Liver (tissue), 3 donors: ENCODE results near the gene FKBP6.
"Not testable (repeated sequence)": the region's sequence is repeated elsewhere in the genome, so short reads cannot be mapped to it uniquely, and the experiment has no call there.

Experiments used
- EGR1 ChIP-seq, 2 donors: IDR thresholded peaks; 2 replicates each; pipeline ENCODE4 v1.6.1; 2016 to 2018; ENCODE audit warnings: antibody characterized with exemption in 2 of 2, low read depth in 2 of 2
- GABPA ChIP-seq, 2 donors: IDR thresholded peaks in 1 of 2; conservative IDR thresholded peaks in 1 of 2; 2 replicates each; pipeline ENCODE4 v1.6.1; 2016; ENCODE audit warnings: antibody characterized with exemption in 2 of 2, mild to moderate bottlenecking in 1 of 2, moderate library complexity in 1 of 2
- RXRA ChIP-seq, 2 donors: IDR thresholded peaks; 2 replicates each; pipeline ENCODE4 v1.6.1; 2017 to 2018; ENCODE audit warnings: antibody characterized with exemption in 2 of 2, mild to moderate bottlenecking in 1 of 2
- YY1 ChIP-seq: IDR thresholded peaks from 2 replicates; pipeline ENCODE4 v1.6.1; 2016; ENCODE audit warnings: antibody characterized with exemption, mild to moderate bottlenecking
- TF ChIP-seq, protein P1 (sequence below): fragments of 150-350 bp; IDR thresholded peaks from 2 replicates; pipeline ENCODE4 v1.5.1; 2017; ENCODE audit warnings: improper control_type of control experiment, low read depth, low read length; ENCODE audit not compliant: missing input control
- donor health status: healthy.
- donor health status: healthy.

DNA sequence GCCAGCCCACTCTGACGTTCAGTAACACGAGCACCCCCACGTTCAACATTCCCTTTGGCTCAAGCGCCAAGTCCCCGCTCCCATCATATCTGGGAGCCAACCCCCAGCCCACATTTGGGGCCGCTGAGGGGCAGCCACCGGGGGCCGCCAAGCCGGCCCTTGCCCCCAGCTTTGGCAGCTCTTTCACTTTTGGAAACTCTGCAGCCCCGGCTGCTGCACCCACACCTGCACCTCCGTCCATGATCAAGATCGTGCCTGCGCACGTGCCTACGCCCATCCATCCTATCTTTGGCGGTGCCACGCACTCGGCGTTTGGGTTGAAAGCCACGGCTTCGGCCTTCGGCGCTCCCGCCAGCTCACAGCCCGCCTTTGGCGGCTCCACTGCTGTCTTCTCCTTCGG, 30.3 kb upstream of the FKBP6 start:
- TF ChIP-seq, protein P1, sequence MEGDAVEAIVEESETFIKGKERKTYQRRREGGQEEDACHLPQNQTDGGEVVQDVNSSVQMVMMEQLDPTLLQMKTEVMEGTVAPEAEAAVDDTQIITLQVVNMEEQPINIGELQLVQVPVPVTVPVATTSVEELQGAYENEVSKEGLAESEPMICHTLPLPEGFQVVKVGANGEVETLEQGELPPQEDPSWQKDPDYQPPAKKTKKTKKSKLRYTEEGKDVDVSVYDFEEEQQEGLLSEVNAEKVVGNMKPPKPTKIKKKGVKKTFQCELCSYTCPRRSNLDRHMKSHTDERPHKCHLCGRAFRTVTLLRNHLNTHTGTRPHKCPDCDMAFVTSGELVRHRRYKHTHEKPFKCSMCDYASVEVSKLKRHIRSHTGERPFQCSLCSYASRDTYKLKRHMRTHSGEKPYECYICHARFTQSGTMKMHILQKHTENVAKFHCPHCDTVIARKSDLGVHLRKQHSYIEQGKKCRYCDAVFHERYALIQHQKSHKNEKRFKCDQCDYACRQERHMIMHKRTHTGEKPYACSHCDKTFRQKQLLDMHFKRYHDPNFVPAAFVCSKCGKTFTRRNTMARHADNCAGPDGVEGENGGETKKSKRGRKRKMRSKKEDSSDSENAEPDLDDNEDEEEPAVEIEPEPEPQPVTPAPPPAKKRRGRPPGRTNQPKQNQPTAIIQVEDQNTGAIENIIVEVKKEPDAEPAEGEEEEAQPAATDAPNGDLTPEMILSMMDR: not testable (repeated sequence)
- TF ChIP-seq GABPA (IDR thresholded peaks at IDR 0.05 in 1 of 2, conservative IDR thresholded peaks at IDR 0.05 in 1 of 2); RXRA (IDR thresholded peaks at IDR 0.05); YY1; EGR1 (IDR thresholded peaks at IDR 0.05; ENCODE audit: low read depth in 2 of 2): not testable (repeated sequence)
